CD14-positive monocyte (primary cell): Measurements from ENCODE around the gene VEPH1. TPM values are rescaled to one million over a fixed set of nuclear protein-coding genes. Genes with fewer than 3 reads are reported as not detected.

Experiments
- DNase-seq, 3 donors: peaks; one replicate each; pipeline ENCODE4 v3.0.0-alpha.2; 2011 to 2022
- H2AFZ ChIP-seq: 2 replicates; pipeline ENCODE4 v1.6.0; 2012; ENCODE audit warnings: mild to moderate bottlenecking, low read depth, low read length, inconsistent platforms; ENCODE audit not compliant: insufficient read depth, poor library complexity, severe bottlenecking
- H3K27ac ChIP-seq, 2 donors: 1 replicate in 1 of 2; 2 replicates in 1 of 2; pipeline ENCODE4 v1.5.1; 2012 to 2013; ENCODE audit warnings: low read length in 2 of 2, control low read depth in 1 of 2, inconsistent platforms in 1 of 2, low read depth in 1 of 2, mild to moderate bottlenecking in 1 of 2
- H3K27me3 ChIP-seq, 2 donors: one replicate each; pipeline versions ENCODE4 v1.6.0 to v1.6.1; 2011 to 2013; ENCODE audit warnings: low read length in 2 of 2; ENCODE audit not compliant: control insufficient read depth in 2 of 2, insufficient read depth in 2 of 2
- H3K36me3 ChIP-seq, 2 donors: replicated peaks in 1 of 2; 1 replicate in 1 of 2; 2 replicates in 1 of 2; pipeline versions ENCODE4 v1.5.1 to v1.6.1; 2012 to 2013; ENCODE audit warnings: low read length in 2 of 2, control low read depth in 1 of 2, inconsistent platforms in 1 of 2, mild to moderate bottlenecking in 1 of 2; ENCODE audit not compliant: insufficient read depth in 2 of 2, control insufficient read depth in 1 of 2
- H3K4me1 ChIP-seq, 2 donors: 1 replicate in 1 of 2; 2 replicates in 1 of 2; pipeline versions ENCODE4 v1.5.1 to v1.6.1; 2012 to 2013; ENCODE audit warnings: low read length in 2 of 2, control low read depth in 1 of 2, inconsistent platforms in 1 of 2, mild to moderate bottlenecking in 1 of 2, moderate library complexity in 1 of 2; ENCODE audit not compliant: insufficient read depth in 2 of 2, control insufficient read depth in 1 of 2
- H3K4me2 ChIP-seq: replicated peaks from 2 replicates; pipeline ENCODE3; 2012; ENCODE audit warnings: low read length, moderate library complexity, mild to moderate bottlenecking; ENCODE audit not compliant: poor library complexity, severe bottlenecking; ENCODE audit errors: extremely low read depth
- H3K4me3 ChIP-seq, 3 experiments: fragments of 200-600 bp in 1 of 3; sonication (generic) in 1 of 3; replicated peaks in 1 of 3; 1 replicate in 2 of 3; 2 replicates in 1 of 3; pipeline ENCODE4 v1.5.1; 2011 to 2013; ENCODE audit warnings: low read length in 3 of 3, mild to moderate bottlenecking in 3 of 3, control low read depth in 2 of 3, low read depth in 2 of 3, inconsistent platforms in 1 of 3, moderate library complexity in 1 of 3
- H3K79me2 ChIP-seq: 2 replicates; pipeline ENCODE4 v1.6.0; 2012; ENCODE audit warnings: mild to moderate bottlenecking, control low read depth, inconsistent platforms, low read length, moderate library complexity; ENCODE audit not compliant: insufficient read depth
- H3K9ac ChIP-seq: 2 replicates; pipeline ENCODE4 v1.6.0; 2017; ENCODE audit warnings: low read length, mild to moderate bottlenecking; ENCODE audit not compliant: insufficient read depth, poor library complexity, severe bottlenecking
- H3K9me3 ChIP-seq, 2 donors: replicated peaks in 1 of 2; 1 replicate in 1 of 2; 2 replicates in 1 of 2; pipeline versions ENCODE4 v1.5.1 to v1.6.1; 2012 to 2013; ENCODE audit warnings: low read length in 2 of 2, control low read depth in 1 of 2; ENCODE audit not compliant: control insufficient read depth in 1 of 2, insufficient read depth in 1 of 2
- H4K20me1 ChIP-seq: 2 replicates; pipeline ENCODE4 v1.6.0; 2012; ENCODE audit warnings: mild to moderate bottlenecking, low read length, control low read depth, moderate library complexity; ENCODE audit not compliant: insufficient read depth
- H3K27ac Mint-ChIP-seq, 7 donors: one replicate each; pipeline ENCODE4 v1.8.0; 2020; ENCODE audit warnings: mild to moderate bottlenecking in 7 of 7, mixed read lengths in 7 of 7, moderate library complexity in 6 of 7, inconsistent platforms in 2 of 7
- H3K27me3 Mint-ChIP-seq, 3 donors: one replicate each; pipeline ENCODE4 v1.8.0; 2021 to 2022; ENCODE audit warnings: low read depth in 3 of 3, mild to moderate bottlenecking in 3 of 3, mixed read lengths in 3 of 3, moderate library complexity in 3 of 3, inconsistent platforms in 1 of 3
- H3K36me3 Mint-ChIP-seq, 2 donors: one replicate each; pipeline ENCODE4 v1.8.0; 2020; ENCODE audit warnings: mixed read lengths in 2 of 2, inconsistent platforms in 1 of 2, mild to moderate bottlenecking in 1 of 2
- H3K4me1 Mint-ChIP-seq: one replicate; pipeline ENCODE4 v1.8.0; 2020; ENCODE audit warnings: mild to moderate bottlenecking, mixed read lengths
- H3K4me3 Mint-ChIP-seq, 2 donors: one replicate each; pipeline ENCODE4 v1.8.0; 2020; ENCODE audit warnings: mild to moderate bottlenecking in 2 of 2, mixed read lengths in 2 of 2, moderate library complexity in 1 of 2
- H3K9me3 Mint-ChIP-seq, 7 donors: one replicate each; pipeline ENCODE4 v1.8.0; 2020 to 2022; ENCODE audit warnings: mixed read lengths in 7 of 7, mild to moderate bottlenecking in 6 of 7, moderate library complexity in 6 of 7, inconsistent platforms in 2 of 7
- WGBS: methylation state at CpG from one replicate; pipeline ENCODE4 v1.1.5; 2013; ENCODE audit warnings: missing lambda C conversion rate; ENCODE audit not compliant: insufficient coverage; 5-methylcytosine and 5-hydroxymethylcytosine counted together
- intact Hi-C, 2 donors: fragments of 100-400 bp; cut with micrococcal nuclease; formaldehyde crosslinking; loops; one replicate each; pipeline versions ENCODE4 v1.15.0 to v1.15.1; 2023
- polyA plus RNA-seq, 3 donors: library from polyadenylated mRNA; depleted of rRNA in 1 of 3; unstranded in 2 of 3; stranded (reverse) in 1 of 3; fragments of 300-500 nt in 2 of 3; fragments of >200 nt in 1 of 3; fragmentation: Illumina TruSeq in 2 of 3; gene quantifications; 1 replicate in 2 of 3; 2 replicates in 1 of 3; pipeline ENCODE4 v1.2.3, GENCODE V29; 2012 to 2021
- TF ChIP-seq, protein P1 (sequence below): fragments of 200-600 bp; IDR thresholded peaks from one replicate; pipeline ENCODE4 v1.8.0; 2022; ENCODE audit warnings: antibody characterized with exemption, mild to moderate bottlenecking

Gene VEPH1
- polyA plus RNA-seq, 3 donors: 0.44 TPM; not detected in 2

DNA sequence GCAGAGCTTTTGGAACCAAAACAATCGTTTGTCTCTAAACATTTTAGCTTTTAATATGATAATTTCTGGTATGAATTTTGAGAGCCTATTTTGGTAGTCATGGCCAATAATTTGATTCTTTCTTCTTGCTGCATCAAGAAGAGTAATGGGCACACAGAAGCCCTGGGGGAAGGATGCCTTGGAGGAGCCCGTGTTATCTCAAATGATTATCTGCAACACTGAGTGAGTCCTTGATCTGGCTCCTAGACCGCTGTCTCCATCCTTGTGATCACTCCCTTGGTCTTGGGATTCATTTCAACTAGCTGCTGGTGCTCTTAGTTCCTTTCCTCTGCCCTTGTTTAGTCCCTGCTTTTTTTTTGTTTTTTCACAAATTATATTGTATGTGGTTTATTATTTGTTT, 265.3 kb downstream of the VEPH1 start:
- Mint-ChIP-seq H3K27me3 (no peaks in the 10 kb centered on the region), H3K4me1 (peaks cover 21% of the 10 kb centered on the region), H3K4me3 (no peak overlapping the region), H3K36me3 (no peaks in the 10 kb centered on the region), H3K9me3 (no peaks in the 10 kb centered on the region), H3K27ac (no peak overlapping the region)
- no peak overlapping the region for H3K27ac ChIP-seq
- no peaks in the 10 kb centered on the region for H3K9me3 ChIP-seq
- no peaks in the 10 kb centered on the region for H4K20me1 ChIP-seq
- DNase-seq: no peak
- no peak overlapping the region for H3K9ac ChIP-seq
- no peak overlapping the region for H2AFZ ChIP-seq
- intact Hi-C loops: no loop called here
- no peak overlapping the region for H3K4me2 ChIP-seq
- no peaks in the 10 kb centered on the region for H3K79me2 ChIP-seq
- no peaks in the 10 kb centered on the region for H3K36me3 ChIP-seq
- H3K27me3 ChIP-seq: peaks cover 0 to 2% of the 10 kb centered on the region in 2 donors
- TF ChIP-seq, protein P1, sequence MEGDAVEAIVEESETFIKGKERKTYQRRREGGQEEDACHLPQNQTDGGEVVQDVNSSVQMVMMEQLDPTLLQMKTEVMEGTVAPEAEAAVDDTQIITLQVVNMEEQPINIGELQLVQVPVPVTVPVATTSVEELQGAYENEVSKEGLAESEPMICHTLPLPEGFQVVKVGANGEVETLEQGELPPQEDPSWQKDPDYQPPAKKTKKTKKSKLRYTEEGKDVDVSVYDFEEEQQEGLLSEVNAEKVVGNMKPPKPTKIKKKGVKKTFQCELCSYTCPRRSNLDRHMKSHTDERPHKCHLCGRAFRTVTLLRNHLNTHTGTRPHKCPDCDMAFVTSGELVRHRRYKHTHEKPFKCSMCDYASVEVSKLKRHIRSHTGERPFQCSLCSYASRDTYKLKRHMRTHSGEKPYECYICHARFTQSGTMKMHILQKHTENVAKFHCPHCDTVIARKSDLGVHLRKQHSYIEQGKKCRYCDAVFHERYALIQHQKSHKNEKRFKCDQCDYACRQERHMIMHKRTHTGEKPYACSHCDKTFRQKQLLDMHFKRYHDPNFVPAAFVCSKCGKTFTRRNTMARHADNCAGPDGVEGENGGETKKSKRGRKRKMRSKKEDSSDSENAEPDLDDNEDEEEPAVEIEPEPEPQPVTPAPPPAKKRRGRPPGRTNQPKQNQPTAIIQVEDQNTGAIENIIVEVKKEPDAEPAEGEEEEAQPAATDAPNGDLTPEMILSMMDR: no peak
- H3K4me1 ChIP-seq: peaks cover 19% of the 10 kb centered on the region in 2 donors
- 96% methylated on average over 3 of the region's 3 CpGs for WGBS
- no peak overlapping the region for H3K4me3 ChIP-seq

DNA sequence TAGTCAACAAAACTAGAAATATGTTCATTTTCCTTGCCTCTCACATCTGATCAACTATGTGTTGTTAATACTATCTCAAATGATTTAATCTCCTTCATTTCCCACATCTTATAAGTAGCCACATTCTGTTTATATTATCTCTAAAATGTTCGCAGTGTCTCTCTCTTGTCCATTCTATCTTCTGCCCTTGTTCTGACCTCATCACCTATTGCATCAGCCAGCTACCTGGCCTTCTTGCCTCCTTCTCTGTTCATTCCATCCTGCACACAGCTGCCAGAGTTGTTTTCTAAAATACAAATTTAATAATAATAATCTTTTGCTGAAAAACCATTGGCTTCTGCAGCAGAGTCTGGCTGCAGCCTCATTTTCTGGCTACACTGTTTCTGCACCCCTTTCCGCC, 267.9 kb downstream of the VEPH1 start:
- intact Hi-C loops: no loop called here
- peaks cover 0 to 2% (median 0%) of the 10 kb centered on the region in 3 donors for H3K27me3 Mint-ChIP-seq
- H3K36me3 ChIP-seq: no peaks in the 10 kb centered on the region
- WGBS: 100% methylated on average over 2 of the region's 2 CpGs
- peaks cover 11 to 12% of the 10 kb centered on the region in 2 donors for H3K4me1 ChIP-seq
- H3K9ac ChIP-seq: no peak overlapping the region
- no peak overlapping the region for H3K4me3 Mint-ChIP-seq
- DNase-seq: no peak
- H3K9me3 Mint-ChIP-seq: peaks cover 0 to 2% (median 0%) of the 10 kb centered on the region in 7 donors
- no peak overlapping the region for H2AFZ ChIP-seq
- H3K79me2 ChIP-seq: no peaks in the 10 kb centered on the region
- no peaks in the 10 kb centered on the region for H3K9me3 ChIP-seq
- no peak overlapping the region for H3K4me2 ChIP-seq
- H3K36me3 Mint-ChIP-seq: no peaks in the 10 kb centered on the region
- peaks cover 14% of the 10 kb centered on the region for H3K4me1 Mint-ChIP-seq
- TF ChIP-seq, protein P1: no peak
- peaks cover 0 to 2% of the 10 kb centered on the region in 2 donors for H3K27me3 ChIP-seq
- no peaks in the 10 kb centered on the region for H4K20me1 ChIP-seq
- no peak overlapping the region for H3K27ac Mint-ChIP-seq
- no peak overlapping the region for H3K27ac ChIP-seq
- H3K4me3 ChIP-seq: no peak overlapping the region
